ENCODE data around the gene HOXB5. TPM values are rescaled to one million over a fixed set of nuclear protein-coding genes. Genes with fewer than 3 reads are reported as not detected.

Gene HOXB5
- total RNA-seq, 4 donors from 2014 or later: 0.27 to 2.7 (median 1.4) TPM

DNA sequence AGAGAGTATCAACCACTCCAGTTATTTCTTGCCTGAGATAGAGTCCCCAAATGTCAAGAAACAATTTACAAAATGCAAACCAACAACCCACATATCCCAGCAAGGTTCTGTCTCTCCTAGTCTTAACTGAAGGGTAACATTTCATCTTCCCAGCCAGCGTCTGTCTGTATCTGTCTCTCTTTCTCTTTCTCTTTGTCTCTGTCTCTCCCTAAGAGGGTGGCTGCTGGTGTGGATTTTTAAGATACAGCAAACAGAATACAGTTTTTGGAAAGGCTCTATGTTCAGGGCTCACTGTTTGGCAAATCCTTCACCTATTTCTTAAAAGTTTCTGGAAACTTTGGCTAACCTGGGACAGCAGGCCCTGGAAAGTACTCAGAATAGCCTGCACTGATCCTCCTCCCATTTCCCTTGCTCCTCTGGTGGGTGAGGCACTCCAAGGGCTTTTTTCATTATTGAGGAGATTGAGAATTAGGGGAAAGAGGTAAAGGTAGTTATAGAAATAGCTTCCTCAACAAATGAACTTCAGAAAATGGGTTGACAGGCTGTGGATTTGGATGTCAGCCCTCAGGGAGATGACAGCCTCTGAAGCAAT is 21.7 kb downstream of the HOXB5 start:
- H3K4me3 ChIP-seq: peak overlapping the region; percentile 27 to 81
- H3K27me3 ChIP-seq: no peaks in the 10 kb centered on the region

GRCh38 chr17:48571024-48571818 is 22.4 kb downstream of the HOXB5 start:
- TF ChIP-seq POLR2A (IDR thresholded peaks at IDR 0.05) (no peak), CTCF (IDR thresholded peaks at IDR 0.05) (no peak), EP300 (IDR thresholded peaks at IDR 0.05) (no peak), POLR2AphosphoS5 (IDR thresholded peaks at IDR 0.05) (no peak)
- peaks cover 25 to 100% (median 38%) of the 10 kb centered on the region in 3 donors for H3K4me1 ChIP-seq
- no peak for ATAC-seq
- WGBS, 2 donors (ENCODE audit: low coverage in 1 of 2): 16 to 29% methylated on average over 21 to 22 of the region's 26 CpGs
- H3K9me3 ChIP-seq: no peaks in the 10 kb centered on the region
- peak overlapping the region; percentile 97 to 98 (median 97) for H3K27ac ChIP-seq
- H3K4me3 ChIP-seq: peak overlapping the region; percentile 27 to 81
- no peaks in the 10 kb centered on the region for H3K27me3 ChIP-seq
- no peaks in the 10 kb centered on the region for H3K36me3 ChIP-seq

More for the DNA sequence above, 21.7 kb downstream of the HOXB5 start:
- WGBS, 2 donors (ENCODE audit: low coverage in 1 of 2): 12% methylated on average over 1 of the region's 1 CpG; no CpG with 5 or more reads in 1 of the 2 donors
- TF ChIP-seq POLR2A (IDR thresholded peaks at IDR 0.05) (no peak), POLR2AphosphoS5 (IDR thresholded peaks at IDR 0.05) (no peak), CTCF (IDR thresholded peaks at IDR 0.05) (no peak), EP300 (IDR thresholded peaks at IDR 0.05) (no peak)
- Histone ChIP-seq H3K36me3 (no peaks in the 10 kb centered on the region), H3K9me3 (no peaks in the 10 kb centered on the region), H3K4me1 (peaks cover 24 to 100% (median 33%) of the 10 kb centered on the region in 3 donors), H3K27ac (peak overlapping the region; percentile 97 to 98 (median 97))
- ATAC-seq: no peak

DNA sequence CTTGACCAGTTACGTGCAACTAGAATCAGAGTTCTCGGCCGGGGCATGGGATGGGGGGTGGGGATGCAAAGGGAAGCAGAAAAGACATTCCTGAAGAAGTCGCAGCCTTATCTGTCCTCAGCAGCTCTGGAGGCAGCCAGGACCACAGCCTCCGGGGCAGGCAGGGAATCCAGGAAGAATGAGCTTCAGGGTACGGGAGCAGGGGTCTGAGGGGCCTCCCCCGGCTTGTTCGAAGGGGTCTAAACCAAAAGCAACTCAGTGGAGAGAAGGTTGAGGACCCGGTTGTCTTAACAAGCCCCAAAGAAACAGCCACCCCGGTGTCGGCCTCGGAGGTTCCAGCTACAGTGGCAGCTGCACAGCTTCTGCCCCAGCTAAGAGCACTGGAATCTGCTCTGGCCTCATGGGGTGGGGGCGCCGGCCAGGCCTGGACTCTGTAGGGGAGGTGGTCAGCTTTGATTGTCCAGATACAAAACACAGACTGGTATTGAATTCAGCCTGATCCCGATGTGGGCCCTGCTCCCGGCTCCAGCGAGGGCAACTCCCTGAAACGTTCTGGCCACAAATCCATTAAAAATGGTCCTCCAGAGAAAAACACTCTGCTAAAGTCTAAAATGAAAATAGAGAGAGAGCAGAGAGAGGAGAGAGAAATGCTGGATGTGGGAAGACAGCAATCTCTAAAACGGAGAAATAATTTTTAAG is 23.1 kb downstream of the HOXB5 start:
- peak; percentile 32 for ATAC-seq
- Histone ChIP-seq H3K27ac (peak overlapping the region; percentile 97 to 98 (median 97)), H3K9me3 (no peaks in the 10 kb centered on the region), H3K27me3 (no peaks in the 10 kb centered on the region), H3K36me3 (no peaks in the 10 kb centered on the region), H3K4me3 (peak overlapping the region; percentile 27 to 81), H3K4me1 (peaks cover 20 to 100% (median 38%) of the 10 kb centered on the region in 3 donors)
- WGBS, 2 donors (ENCODE audit: low coverage in 1 of 2): 11 to 12% methylated on average over 9 to 16 of the region's 19 CpGs
- TF ChIP-seq POLR2AphosphoS5 (IDR thresholded peaks at IDR 0.05): peak; percentile 20
- no peak for TF ChIP-seq POLR2A (IDR thresholded peaks at IDR 0.05)

DNA sequence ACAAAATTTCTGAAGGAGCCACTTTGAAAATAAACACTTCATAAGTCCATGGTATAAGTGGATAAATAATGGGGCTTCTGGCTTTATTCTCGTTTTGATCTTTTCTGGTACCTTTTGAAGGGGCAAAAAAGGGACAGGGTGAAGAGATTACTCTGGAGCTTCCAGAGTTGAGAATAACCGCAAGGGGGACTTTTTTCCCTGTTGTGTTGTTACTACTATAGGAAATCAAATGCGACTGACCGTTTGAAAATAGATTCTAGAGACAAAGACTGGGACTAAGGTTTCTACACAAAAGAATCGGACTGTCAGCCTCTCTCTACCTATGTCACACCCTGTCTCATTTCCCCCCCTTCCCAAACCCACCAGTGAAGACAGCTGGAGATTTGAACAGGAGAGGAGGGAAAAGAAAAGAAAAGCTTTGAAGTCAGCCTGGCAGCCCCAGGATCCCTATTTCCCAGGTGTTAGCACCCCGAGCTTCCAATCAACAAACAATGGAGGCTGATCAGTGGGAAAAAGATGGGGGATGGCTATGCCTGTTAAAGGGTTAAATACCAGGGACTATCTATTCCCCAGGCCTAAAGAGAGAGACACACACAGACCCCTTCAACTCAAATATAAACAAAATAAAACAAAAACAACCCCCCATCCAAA is 23.8 kb downstream of the HOXB5 start:
- H3K27ac ChIP-seq: peak overlapping the region; percentile 97 to 98 (median 97)
- peak overlapping the region; percentile 27 to 81 for H3K4me3 ChIP-seq
- WGBS, 2 donors (ENCODE audit: low coverage in 1 of 2): 11 to 25% methylated on average over 4 to 6 of the region's 6 CpGs
- TF ChIP-seq POLR2A (IDR thresholded peaks at IDR 0.05) (no peak), CTCF (IDR thresholded peaks at IDR 0.05) (peak in 3 of 4 experiments; percentile 32 to 41 (median 33)), POLR2AphosphoS5 (IDR thresholded peaks at IDR 0.05) (no peak), EP300 (IDR thresholded peaks at IDR 0.05) (no peak)
- ATAC-seq: no peak
- no peaks in the 10 kb centered on the region for H3K27me3 ChIP-seq
- H3K36me3 ChIP-seq: no peaks in the 10 kb centered on the region
- no peaks in the 10 kb centered on the region for H3K9me3 ChIP-seq
- H3K4me1 ChIP-seq: peaks cover 20 to 100% (median 45%) of the 10 kb centered on the region in 3 donors

GRCh38 chr17:48569240-48569582 is 24.4 kb downstream of the HOXB5 start:
- no peaks in the 10 kb centered on the region for H3K9me3 ChIP-seq
- WGBS, 2 donors (ENCODE audit: low coverage in 1 of 2): 0 to 7% methylated on average over 1 to 3 of the region's 3 CpGs
- peak overlapping the region; percentile 27 to 81 for H3K4me3 ChIP-seq
- H3K36me3 ChIP-seq: no peaks in the 10 kb centered on the region
- H3K27me3 ChIP-seq: no peaks in the 10 kb centered on the region
- H3K27ac ChIP-seq: peak overlapping the region; percentile 97 to 98 (median 97)
- TF ChIP-seq CTCF (IDR thresholded peaks at IDR 0.05): no peak
- TF ChIP-seq POLR2A (IDR thresholded peaks at IDR 0.05): no peak
- TF ChIP-seq EP300 (IDR thresholded peaks at IDR 0.05): no peak
- TF ChIP-seq POLR2AphosphoS5 (IDR thresholded peaks at IDR 0.05): no peak
- peaks cover 20 to 100% (median 45%) of the 10 kb centered on the region in 3 donors for H3K4me1 ChIP-seq
- no peak for ATAC-seq

All from gastroesophageal sphincter (tissue), 4 donors.